HL-60 (cell line): Measurements from ENCODE around the gene ELOVL4.

Source experiments
- CTCF ChIP-seq: IDR thresholded peaks from one replicate; pipeline ENCODE4 v1.5.1; 2011; ENCODE audit warnings: low read length, control low read depth, inconsistent platforms; ENCODE audit not compliant: insufficient read depth
- GABPA ChIP-seq: IDR thresholded peaks from 2 replicates; pipeline ENCODE4 v1.6.1; 2012; ENCODE audit warnings: low read depth
- POLR2AphosphoS5 ChIP-seq: IDR thresholded peaks from 2 replicates; pipeline ENCODE4 v1.6.1; 2012; ENCODE audit warnings: low read depth
- REST ChIP-seq: IDR thresholded peaks from 2 replicates; pipeline ENCODE4 v1.6.1; 2012; ENCODE audit warnings: low read depth; ENCODE audit not compliant: insufficient replicate concordance
- SPI1 ChIP-seq: IDR thresholded peaks from 2 replicates; pipeline ENCODE4 v1.6.1; 2012; ENCODE audit warnings: low read depth, mild to moderate bottlenecking, borderline replicate concordance

- TF ChIP-seq REST, result no peak
- no peak for TF ChIP-seq CTCF
- no peak for TF ChIP-seq POLR2AphosphoS5
- no peak for TF ChIP-seq SPI1
- TF ChIP-seq GABPA, result no peak
Observed at GRCh38 chr6:79941489-79942151, 5.7 kb downstream of the ELOVL4 start.
